Measurements from ENCODE around the gene USP5.

DNA sequence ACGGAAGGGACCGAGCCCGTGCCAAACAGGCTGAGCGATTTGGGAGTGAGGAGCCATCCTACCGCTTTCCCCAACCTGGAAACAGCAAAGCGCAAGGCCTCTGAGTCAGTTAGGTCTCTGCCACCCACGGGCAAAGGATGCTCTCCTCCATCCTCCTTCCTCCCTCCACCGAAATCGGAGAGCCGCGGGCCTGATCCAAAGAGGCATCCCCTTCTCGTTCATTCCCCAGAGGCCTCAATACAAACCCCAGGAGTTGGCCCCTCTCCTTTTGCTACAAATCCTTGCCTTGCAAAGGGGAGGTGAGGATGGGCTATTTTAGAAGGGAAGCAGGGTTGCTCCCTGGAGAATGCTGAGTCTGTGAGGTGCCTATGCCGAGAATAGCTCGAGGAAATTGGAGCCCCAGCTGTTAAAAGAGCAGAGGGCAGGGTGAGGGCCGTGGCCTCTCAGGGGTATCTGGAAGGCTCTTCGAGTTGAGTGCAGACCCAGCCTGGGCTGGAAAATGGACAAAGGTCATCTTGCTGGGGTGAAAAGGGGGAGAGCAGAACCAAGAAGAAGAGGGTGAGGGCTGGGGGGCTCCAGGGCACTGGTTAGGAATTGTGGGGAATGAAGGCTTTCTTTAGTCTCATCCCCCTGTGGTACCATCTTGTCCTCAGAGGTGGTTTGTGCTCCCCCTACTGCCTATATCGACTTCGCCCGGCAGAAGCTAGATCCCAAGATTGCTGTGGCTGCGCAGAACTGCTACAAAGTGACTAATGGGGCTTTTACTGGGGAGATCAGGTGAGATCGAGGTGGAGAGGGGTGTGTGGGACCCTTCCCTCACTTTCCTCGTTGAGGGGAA, 16.5 kb downstream of the USP5 start:
- no peak for TF ChIP-seq EZH2phosphoT487 (IDR thresholded peaks at IDR 0.05)
- TF ChIP-seq, protein P1, sequence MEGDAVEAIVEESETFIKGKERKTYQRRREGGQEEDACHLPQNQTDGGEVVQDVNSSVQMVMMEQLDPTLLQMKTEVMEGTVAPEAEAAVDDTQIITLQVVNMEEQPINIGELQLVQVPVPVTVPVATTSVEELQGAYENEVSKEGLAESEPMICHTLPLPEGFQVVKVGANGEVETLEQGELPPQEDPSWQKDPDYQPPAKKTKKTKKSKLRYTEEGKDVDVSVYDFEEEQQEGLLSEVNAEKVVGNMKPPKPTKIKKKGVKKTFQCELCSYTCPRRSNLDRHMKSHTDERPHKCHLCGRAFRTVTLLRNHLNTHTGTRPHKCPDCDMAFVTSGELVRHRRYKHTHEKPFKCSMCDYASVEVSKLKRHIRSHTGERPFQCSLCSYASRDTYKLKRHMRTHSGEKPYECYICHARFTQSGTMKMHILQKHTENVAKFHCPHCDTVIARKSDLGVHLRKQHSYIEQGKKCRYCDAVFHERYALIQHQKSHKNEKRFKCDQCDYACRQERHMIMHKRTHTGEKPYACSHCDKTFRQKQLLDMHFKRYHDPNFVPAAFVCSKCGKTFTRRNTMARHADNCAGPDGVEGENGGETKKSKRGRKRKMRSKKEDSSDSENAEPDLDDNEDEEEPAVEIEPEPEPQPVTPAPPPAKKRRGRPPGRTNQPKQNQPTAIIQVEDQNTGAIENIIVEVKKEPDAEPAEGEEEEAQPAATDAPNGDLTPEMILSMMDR (IDR thresholded peaks at IDR 0.05) = peak; percentile 35

All from neural progenitor cell (in vitro differentiated cells).